Measurements from ENCODE around the gene STING1.

GRCh38 chr5:139472386-139473030 is 10.1 kb downstream of the STING1 start:
- TF ChIP-seq CTCF (IDR thresholded peaks at IDR 0.05; ENCODE audit: borderline replicate concordance, extremely low read depth, low read length, poor library complexity, severe bottlenecking): no peak
- TF ChIP-seq EZH2 (IDR thresholded peaks at IDR 0.05; ENCODE audit: borderline replicate concordance, low read depth, low read length, severe bottlenecking): no peak
